Stimulated activated CD4-positive, alpha-beta T cell treated with anti-CD3 and anti-CD28 coated beads, Interleukin-2, amount 100 ng/mL, for 24 hours (primary cell): ENCODE results near the gene UQCRHL.
"Not testable (repeated sequence)": the region's sequence is repeated elsewhere in the genome, so short reads cannot be mapped to it uniquely, and the experiment has no call there.

Experiments
- DNase-seq, 2 donors: peaks; one replicate each; pipeline ENCODE4 v3.0.0-alpha.2; 2020

The UQCRHL gene

GRCh38 chr1:15835205-15835740 lies 27.8 kb upstream of the UQCRHL start:
- DNase-seq = no peak

GRCh38 chr1:15834406-15835204 lies 27.2 kb upstream of the UQCRHL start:
- DNase-seq = peak; percentile 88 to 89

- DNase-seq = no peak
Observed at GRCh38 chr1:15833842-15834405, 26.5 kb upstream of the UQCRHL start.

- peak; percentile 49 to 56 for DNase-seq
Observed at GRCh38 chr1:15833069-15833679, 25.7 kb upstream of the UQCRHL start.

GRCh38 chr1:15830258-15830657 lies 22.8 kb upstream of the UQCRHL start:
- no peak for DNase-seq

GRCh38 chr1:15828931-15829330 lies 21.5 kb upstream of the UQCRHL start:
- DNase-seq = not testable (repeated sequence)

GRCh38 chr1:15827567-15827966 lies 20.1 kb upstream of the UQCRHL start:
- DNase-seq = not testable (repeated sequence)

GRCh38 chr1:15826810-15827507 lies 19.5 kb upstream of the UQCRHL start:
- no peak for DNase-seq

- no peak for DNase-seq
Observed at GRCh38 chr1:15825800-15826199, 18.4 kb upstream of the UQCRHL start.

GRCh38 chr1:15820478-15820877 lies 13.0 kb upstream of the UQCRHL start:
- DNase-seq = no peak

- DNase-seq = no peak
Observed at GRCh38 chr1:15816674-15817073, 9.2 kb upstream of the UQCRHL start.

GRCh38 chr1:15810073-15810472 lies 2.6 kb upstream of the UQCRHL start:
- no peak for DNase-seq

GRCh38 chr1:15808955-15809354 lies 1.5 kb upstream of the UQCRHL start:
- no peak for DNase-seq

GRCh38 chr1:15807121-15807520 lies 328 bp downstream of the UQCRHL start:
- no peak for DNase-seq

GRCh38 chr1:15804060-15804459 lies 3.4 kb downstream of the UQCRHL start:
- DNase-seq = no peak

GRCh38 chr1:15803380-15803779 lies 4.1 kb downstream of the UQCRHL start:
- DNase-seq = peak in 1 of 2 donors; percentile 13

GRCh38 chr1:15802234-15802965 lies 5.0 kb downstream of the UQCRHL start:
- no peak for DNase-seq

GRCh38 chr1:15799928-15800835 lies 7.3 kb downstream of the UQCRHL start:
- no peak for DNase-seq

GRCh38 chr1:15799004-15799867 lies 8.2 kb downstream of the UQCRHL start:
- DNase-seq = peak in 1 of 2 donors; percentile 20
